Activated CD4-positive, alpha-beta T cell treated with anti-CD3 and anti-CD28 coated beads, Interleukin-2, amount 10 ng/mL, durations not matched to agents 7 days and 5 days (primary cell): ENCODE results near the gene SOAT2. TPM values are rescaled to one million over a fixed set of nuclear protein-coding genes. Genes with fewer than 3 reads are reported as not detected.

Experiments used
- CTCF ChIA-PET: fragments of 350-600 bp; sonication (Branson Sonifier 250); formaldehyde crosslinking; loops from one replicate; lab custom pipeline; 2021; ENCODE audit warnings: antibody characterized with exemption; lab: Charles Lee
- POLR2A ChIA-PET: fragments of 350-600 bp; sonication (Branson Sonifier 250); formaldehyde crosslinking; loops from one replicate; lab custom pipeline; 2021; ENCODE audit warnings: antibody characterized with exemption; lab: Charles Lee
- DNase-seq: peaks from one replicate; pipeline ENCODE4 v3.0.0-alpha.2; 2020
- H3K27ac Mint-ChIP-seq: one replicate; pipeline ENCODE4 v1.8.0; 2021; ENCODE audit warnings: mild to moderate bottlenecking, moderate library complexity, mixed read lengths
- H3K27me3 Mint-ChIP-seq: one replicate; pipeline ENCODE4 v1.8.0; 2021; ENCODE audit warnings: mixed read lengths
- H3K36me3 Mint-ChIP-seq: one replicate; pipeline ENCODE4 v1.8.0; 2021; ENCODE audit warnings: low read depth, mixed read lengths
- H3K4me1 Mint-ChIP-seq: one replicate; pipeline ENCODE4 v1.8.0; 2021; ENCODE audit warnings: mixed read lengths
- H3K4me3 Mint-ChIP-seq: one replicate; pipeline ENCODE4 v1.8.0; 2021; ENCODE audit warnings: mild to moderate bottlenecking, moderate library complexity, mixed read lengths
- H3K9me3 Mint-ChIP-seq: one replicate; pipeline ENCODE4 v1.8.0; 2021; ENCODE audit warnings: mixed read lengths
- total RNA-seq, 2 experiments: library from RNA; stranded (reverse); gene quantifications; one replicate each; pipeline ENCODE4 v1.2.3, GENCODE V29; 2021

The SOAT2 gene
- total RNA-seq, 2 experiments from 2014 or later = 1.0 to 1.7 TPM

GRCh38 chr12:53076461-53076860, 26.8 kb upstream of the SOAT2 start:
- Mint-ChIP-seq H3K36me3 (peaks cover 49% of the 10 kb centered on the region), H3K4me1 (peaks cover 38% of the 10 kb centered on the region), H3K4me3 (no peak overlapping the region), H3K27me3 (no peaks in the 10 kb centered on the region), H3K27ac (no peak overlapping the region), H3K9me3 (no peaks in the 10 kb centered on the region)
- ChIA-PET CTCF (interaction anchor here (1.0 to 4.2 kb wide), 4 partner anchors 10 to 22 kb away, joined by 3 to 31 read pairs (median 9); partner anchors contain the start of gene IGFBP6), POLR2A (no interaction called here)
- no peak for DNase-seq

GRCh38 chr12:53077030-53077429, 26.3 kb upstream of the SOAT2 start:
- H3K27ac Mint-ChIP-seq = no peak overlapping the region
- peaks cover 38% of the 10 kb centered on the region for H3K4me1 Mint-ChIP-seq
- DNase-seq = no peak

GRCh38 chr12:53078425-53079225, 24.7 kb upstream of the SOAT2 start:
- Mint-ChIP-seq H3K36me3 (peaks cover 38% of the 10 kb centered on the region), H3K9me3 (peaks cover 2% of the 10 kb centered on the region), H3K4me1 (peaks cover 37% of the 10 kb centered on the region), H3K27ac (peak overlapping the region; percentile 95), H3K4me3 (peak overlapping the region; percentile 90), H3K27me3 (no peaks in the 10 kb centered on the region)
- CTCF ChIA-PET = interaction anchor here (0.7 to 4.3 kb wide), 12 partner anchors 8 to 243 kb away, joined by 3 to 39 read pairs (median 4); partner anchors contain the start of gene AAAS
- POLR2A ChIA-PET = interaction anchor here (0.7 to 1.4 kb wide), 3 partner anchors 11 to 73 kb away, joined by 3 to 6 read pairs (median 5); partner anchors contain the start of gene EIF4B
- DNase-seq = peak; percentile 47

More at GRCh38 chr12:53077030-53077429, 26.3 kb upstream of the SOAT2 start:
- Mint-ChIP-seq H3K27me3 (no peaks in the 10 kb centered on the region), H3K9me3 (no peaks in the 10 kb centered on the region), H3K4me3 (peak overlapping the region; percentile 90), H3K36me3 (peaks cover 46% of the 10 kb centered on the region)
- POLR2A ChIA-PET = no interaction called here
- CTCF ChIA-PET = interaction anchor here (1.0 to 4.2 kb wide), 4 partner anchors 10 to 22 kb away, joined by 3 to 31 read pairs (median 9); partner anchors contain the start of gene IGFBP6

- H3K4me1 Mint-ChIP-seq = peaks cover 37% of the 10 kb centered on the region
- POLR2A ChIA-PET = interaction anchor here (0.7 to 1.4 kb wide), 3 partner anchors 12 to 73 kb away, joined by 3 to 6 read pairs (median 5); partner anchors contain the start of gene EIF4B
- CTCF ChIA-PET = interaction anchor here (0.7 to 4.3 kb wide), 14 partner anchors 8 to 80 kb away, joined by 3 to 39 read pairs (median 4); partner anchors contain the start of gene SOAT2
These were observed 23.8 kb upstream of the SOAT2 start, which contains the start of gene SPRYD3 for GRCh38 chr12:53079226-53080117. SPRYD3 (minus strand) TSS chr12:53079390; CDS start chr12:53079333, 57 bp downstream.

GRCh38 chr12:53082637-53083175, 20.6 kb upstream of the SOAT2 start:
- ChIA-PET POLR2A (no interaction called here), CTCF (interaction anchor here (0.7 to 1.1 kb wide), 5 partner anchors 16 to 518 kb away, joined by 3 to 5 read pairs (median 3); partner anchors contain the start of gene AAAS)
- Mint-ChIP-seq H3K9me3 (peaks cover 2% of the 10 kb centered on the region), H3K4me3 (no peak overlapping the region), H3K4me1 (peaks cover 29% of the 10 kb centered on the region), H3K27me3 (peaks cover 14% of the 10 kb centered on the region), H3K27ac (no peak overlapping the region), H3K36me3 (peaks cover under 1% of the 10 kb centered on the region)
- DNase-seq = no peak

More at GRCh38 chr12:53079226-53080117, 23.8 kb upstream of the SOAT2 start, which contains the start of gene SPRYD3:
- peak within 1 kb of the TSS; percentile 90 for H3K4me3 Mint-ChIP-seq
- peak; percentile 97 for DNase-seq
- H3K27me3 Mint-ChIP-seq = no peaks in the 10 kb centered on the region
- H3K36me3 Mint-ChIP-seq = peaks cover 30% of the 10 kb centered on the region
- H3K27ac Mint-ChIP-seq = peak within 1 kb of the TSS; percentile 95
- H3K9me3 Mint-ChIP-seq = peaks cover 2% of the 10 kb centered on the region

- POLR2A ChIA-PET = no interaction called here
- peaks cover 5% of the 10 kb centered on the region for H3K4me1 Mint-ChIP-seq
- H3K27ac Mint-ChIP-seq = no peak overlapping the region
- DNase-seq = no peak
- H3K27me3 Mint-ChIP-seq = peaks cover 28% of the 10 kb centered on the region
- H3K4me3 Mint-ChIP-seq = no peak overlapping the region
- no peaks in the 10 kb centered on the region for H3K36me3 Mint-ChIP-seq
- CTCF ChIA-PET = interaction anchor here (1.3 to 4.9 kb wide), 3 partner anchors 9 to 20 kb away, joined by 3 to 22 read pairs (median 4); no protein-coding TSS in a partner anchor
- H3K9me3 Mint-ChIP-seq = peaks cover 2% of the 10 kb centered on the region
These were observed 16.9 kb upstream of the SOAT2 start for GRCh38 chr12:53086361-53086760.

GRCh38 chr12:53090105-53090504, 13.2 kb upstream of the SOAT2 start:
- Mint-ChIP-seq H3K36me3 (no peaks in the 10 kb centered on the region), H3K27me3 (peaks cover 42% of the 10 kb centered on the region), H3K27ac (no peak overlapping the region), H3K4me1 (peaks cover 6% of the 10 kb centered on the region), H3K9me3 (no peaks in the 10 kb centered on the region), H3K4me3 (no peak overlapping the region)
- POLR2A ChIA-PET = no interaction called here
- CTCF ChIA-PET = interaction anchor here (0.8 to 2.1 kb wide), 3 partner anchors 9 to 24 kb away, joined by 3 to 7 read pairs (median 5); no protein-coding TSS in a partner anchor
- no peak for DNase-seq

- DNase-seq = no peak
- Mint-ChIP-seq H3K36me3 (no peaks in the 10 kb centered on the region), H3K4me3 (no peak overlapping the region), H3K4me1 (peaks cover 6% of the 10 kb centered on the region), H3K9me3 (no peaks in the 10 kb centered on the region), H3K27ac (no peak overlapping the region), H3K27me3 (peaks cover 42% of the 10 kb centered on the region)
- ChIA-PET CTCF (interaction anchor here (0.8 to 2.1 kb wide), 3 partner anchors 9 to 25 kb away, joined by 3 to 7 read pairs (median 5); no protein-coding TSS in a partner anchor), POLR2A (no interaction called here)
These were observed 12.7 kb upstream of the SOAT2 start for GRCh38 chr12:53090554-53090953.

GRCh38 chr12:53091756-53092155, 11.5 kb upstream of the SOAT2 start:
- ChIA-PET CTCF (interaction anchor here (0.6 to 3.3 kb wide), 5 partner anchors 8 to 26 kb away, joined by 3 to 13 read pairs (median 5); partner anchors contain the start of gene SPRYD3), POLR2A (no interaction called here)
- H3K9me3 Mint-ChIP-seq = no peaks in the 10 kb centered on the region
- H3K4me3 Mint-ChIP-seq = no peak overlapping the region
- no peak overlapping the region for H3K27ac Mint-ChIP-seq
- peaks cover 9% of the 10 kb centered on the region for H3K4me1 Mint-ChIP-seq
- peaks cover 43% of the 10 kb centered on the region for H3K27me3 Mint-ChIP-seq
- no peaks in the 10 kb centered on the region for H3K36me3 Mint-ChIP-seq
- DNase-seq = no peak

- Mint-ChIP-seq H3K9me3 (no peaks in the 10 kb centered on the region), H3K4me3 (no peak overlapping the region), H3K36me3 (no peaks in the 10 kb centered on the region), H3K4me1 (peaks cover 27% of the 10 kb centered on the region), H3K27ac (no peak overlapping the region), H3K27me3 (peaks cover 39% of the 10 kb centered on the region)
- ChIA-PET POLR2A (no interaction called here), CTCF (interaction anchor here (1.0 to 3.3 kb wide), 6 partner anchors 9 to 120 kb away, joined by 3 to 13 read pairs (median 4); partner anchors contain the start of genes SOAT2 and SPRYD3)
- no peak for DNase-seq
These were observed 9.4 kb upstream of the SOAT2 start for GRCh38 chr12:53093777-53094393.

GRCh38 chr12:53094394-53094787, 8.9 kb upstream of the SOAT2 start:
- POLR2A ChIA-PET = no interaction called here
- H3K27ac Mint-ChIP-seq = no peak overlapping the region
- H3K36me3 Mint-ChIP-seq = no peaks in the 10 kb centered on the region
- peaks cover 38% of the 10 kb centered on the region for H3K27me3 Mint-ChIP-seq
- H3K4me1 Mint-ChIP-seq = peaks cover 32% of the 10 kb centered on the region
- no peak overlapping the region for H3K4me3 Mint-ChIP-seq
- CTCF ChIA-PET = interaction anchor here (1.0 to 3.3 kb wide), 4 partner anchors 15 to 28 kb away, joined by 4 to 13 read pairs (median 4); partner anchors contain the start of gene SPRYD3
- no peak for DNase-seq
- H3K9me3 Mint-ChIP-seq = no peaks in the 10 kb centered on the region
